ENCODE measurements around the gene LGR4.

GRCh38 chr11:27356624-27357222 is 115.9 kb downstream of the LGR4 start:
- TF ChIP-seq ZBTB7A (IDR thresholded peaks at IDR 0.05; ENCODE audit: borderline replicate concordance, control insufficient read depth, low read depth, low read length) (no peak), CTCF (IDR thresholded peaks at IDR 0.05 in 2 of 3, conservative IDR thresholded peaks at IDR 0.05 in 1 of 3; ENCODE audit: insufficient read depth in 2 of 3, low read depth in 1 of 3, low read length in 3 of 3) (no peak), SMAD3 (CRISPR knock-in tag; conservative IDR thresholded peaks at IDR 0.05) (no peak), TCF15 (CRISPR knock-in tag; IDR thresholded peaks at IDR 0.05) (no peak), ATF2 (CRISPR knock-in tag; IDR thresholded peaks at IDR 0.05) (no peak), SLC30A9 (CRISPR knock-in tag; IDR thresholded peaks at IDR 0.05) (no peak), CHD4 (IDR thresholded peaks at IDR 0.05; ENCODE audit: insufficient read depth, insufficient replicate concordance, low read depth, low read length, poor library complexity, severe bottlenecking) (no peak), NBN (IDR thresholded peaks at IDR 0.05; ENCODE audit: low read depth) (no peak), CHD2 (IDR thresholded peaks at IDR 0.05; ENCODE audit: low read depth, low read length) (no peak)
- TF ChIP-seq, protein P1, sequence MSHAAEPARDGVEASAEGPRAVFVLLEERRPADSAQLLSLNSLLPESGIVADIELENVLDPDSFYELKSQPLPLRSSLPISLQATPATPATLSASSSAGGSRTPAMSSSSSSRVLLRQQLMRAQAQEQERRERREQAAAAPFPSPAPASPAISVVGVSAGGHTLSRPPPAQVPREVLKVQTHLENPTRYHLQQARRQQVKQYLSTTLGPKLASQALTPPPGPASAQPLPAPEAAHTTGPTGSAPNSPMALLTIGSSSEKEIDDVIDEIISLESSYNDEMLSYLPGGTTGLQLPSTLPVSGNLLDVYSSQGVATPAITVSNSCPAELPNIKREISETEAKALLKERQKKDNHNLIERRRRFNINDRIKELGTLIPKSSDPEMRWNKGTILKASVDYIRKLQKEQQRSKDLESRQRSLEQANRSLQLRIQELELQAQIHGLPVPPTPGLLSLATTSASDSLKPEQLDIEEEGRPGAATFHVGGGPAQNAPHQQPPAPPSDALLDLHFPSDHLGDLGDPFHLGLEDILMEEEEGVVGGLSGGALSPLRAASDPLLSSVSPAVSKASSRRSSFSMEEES (CRISPR knock-in tag; IDR thresholded peaks at IDR 0.05), result no peak
- TF ChIP-seq, protein P2, sequence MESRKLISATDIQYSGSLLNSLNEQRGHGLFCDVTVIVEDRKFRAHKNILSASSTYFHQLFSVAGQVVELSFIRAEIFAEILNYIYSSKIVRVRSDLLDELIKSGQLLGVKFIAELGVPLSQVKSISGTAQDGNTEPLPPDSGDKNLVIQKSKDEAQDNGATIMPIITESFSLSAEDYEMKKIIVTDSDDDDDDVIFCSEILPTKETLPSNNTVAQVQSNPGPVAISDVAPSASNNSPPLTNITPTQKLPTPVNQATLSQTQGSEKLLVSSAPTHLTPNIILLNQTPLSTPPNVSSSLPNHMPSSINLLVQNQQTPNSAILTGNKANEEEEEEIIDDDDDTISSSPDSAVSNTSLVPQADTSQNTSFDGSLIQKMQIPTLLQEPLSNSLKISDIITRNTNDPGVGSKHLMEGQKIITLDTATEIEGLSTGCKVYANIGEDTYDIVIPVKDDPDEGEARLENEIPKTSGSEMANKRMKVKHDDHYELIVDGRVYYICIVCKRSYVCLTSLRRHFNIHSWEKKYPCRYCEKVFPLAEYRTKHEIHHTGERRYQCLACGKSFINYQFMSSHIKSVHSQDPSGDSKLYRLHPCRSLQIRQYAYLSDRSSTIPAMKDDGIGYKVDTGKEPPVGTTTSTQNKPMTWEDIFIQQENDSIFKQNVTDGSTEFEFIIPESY (CRISPR knock-in tag; IDR thresholded peaks at IDR 0.05), result no peak
